NCI-H2196 treated with DMSO at 0.1 percent for 48 hours (cell line): ENCODE measurements around the gene ORMDL2.

Source experiments
- DNase-seq: peaks from one replicate; lab custom pipeline; 2025; ENCODE audit not compliant: unreplicated experiment; lab: John Stamatoyannopoulos, UW

The ORMDL2 gene

GRCh38 chr12:55817345-55818139, at the start of gene ORMDL2, which contains the start of gene SARNP:
Gene ORMDL2, plus strand, starts transcription at chr12:55818041. Its CDS starts 959 bp downstream, at chr12:55819000.
Gene SARNP, minus strand, starts transcription at chr12:55817724. Its CDS starts 23 bp downstream, at chr12:55817701.
- peak; percentile 100 for DNase-seq

GRCh38 chr12:55771736-55772135, 46.1 kb upstream of the ORMDL2 start:
- no peak for DNase-seq

- DNase-seq: no peak
Observed at GRCh38 chr12:55777856-55778255, 40.0 kb upstream of the ORMDL2 start.

GRCh38 chr12:55780685-55781084, 37.2 kb upstream of the ORMDL2 start:
- DNase-seq: no peak

GRCh38 chr12:55788546-55788945, 29.3 kb upstream of the ORMDL2 start:
- DNase-seq: no peak

- DNase-seq: no peak
Observed at GRCh38 chr12:55789171-55789570, 28.7 kb upstream of the ORMDL2 start.

GRCh38 chr12:55789893-55790292, 27.9 kb upstream of the ORMDL2 start:
- no peak for DNase-seq

- no peak for DNase-seq
Observed at GRCh38 chr12:55795950-55796349, 21.9 kb upstream of the ORMDL2 start.

GRCh38 chr12:55797068-55797467, 20.8 kb upstream of the ORMDL2 start:
- peak; percentile 42 for DNase-seq

- no peak for DNase-seq
Observed at GRCh38 chr12:55797550-55797949, 20.3 kb upstream of the ORMDL2 start.

GRCh38 chr12:55806982-55807381, 10.9 kb upstream of the ORMDL2 start:
- DNase-seq: no peak

- no peak for DNase-seq
Observed at GRCh38 chr12:55809274-55809673, 8.6 kb upstream of the ORMDL2 start.

GRCh38 chr12:55812088-55812487, 5.8 kb upstream of the ORMDL2 start:
- no peak for DNase-seq

GRCh38 chr12:55814257-55814656, 3.6 kb upstream of the ORMDL2 start:
- no peak for DNase-seq

- no peak for DNase-seq
Observed at GRCh38 chr12:55815473-55815872, 2.4 kb upstream of the ORMDL2 start.

GRCh38 chr12:55816881-55817344, 928 bp upstream of the ORMDL2 start:
- DNase-seq: no peak

- DNase-seq: no peak
Observed at GRCh38 chr12:55818140-55818728, 393 bp downstream of the ORMDL2 start.

GRCh38 chr12:55818886-55819285, 1.0 kb downstream of the ORMDL2 start:
- DNase-seq: no peak

GRCh38 chr12:55820679-55821078, 2.8 kb downstream of the ORMDL2 start:
- DNase-seq: no peak

- no peak for DNase-seq
Observed at GRCh38 chr12:55822228-55822627, 4.4 kb downstream of the ORMDL2 start.

- DNase-seq: no peak
Observed at GRCh38 chr12:55823419-55823818, 5.6 kb downstream of the ORMDL2 start.

GRCh38 chr12:55824726-55825125, 6.9 kb downstream of the ORMDL2 start:
- DNase-seq: no peak
